GM18951 (cell line): ENCODE results near the gene NKD2.
"Not testable (repeated sequence)": the region's sequence is repeated elsewhere in the genome, so short reads cannot be mapped to it uniquely, and the experiment has no call there.

Experiments
- POLR2A ChIP-seq: IDR thresholded peaks from 4 replicates; pipeline ENCODE4 v1.6.1; 2011; ENCODE audit warnings: mild to moderate bottlenecking; ENCODE audit not compliant: insufficient read length, insufficient read depth; ENCODE audit errors: extremely low read depth
- in situ Hi-C: fragments of 300-500 bp; cut with MboI; formaldehyde crosslinking; loops from one replicate; pipeline ENCODE4 v1.12.0; 2022; ENCODE audit warnings: low sequenced_read_pairs, mixed read lengths, inconsistent platforms; ENCODE audit not compliant: unreplicated experiment

Gene NKD2

DNA sequence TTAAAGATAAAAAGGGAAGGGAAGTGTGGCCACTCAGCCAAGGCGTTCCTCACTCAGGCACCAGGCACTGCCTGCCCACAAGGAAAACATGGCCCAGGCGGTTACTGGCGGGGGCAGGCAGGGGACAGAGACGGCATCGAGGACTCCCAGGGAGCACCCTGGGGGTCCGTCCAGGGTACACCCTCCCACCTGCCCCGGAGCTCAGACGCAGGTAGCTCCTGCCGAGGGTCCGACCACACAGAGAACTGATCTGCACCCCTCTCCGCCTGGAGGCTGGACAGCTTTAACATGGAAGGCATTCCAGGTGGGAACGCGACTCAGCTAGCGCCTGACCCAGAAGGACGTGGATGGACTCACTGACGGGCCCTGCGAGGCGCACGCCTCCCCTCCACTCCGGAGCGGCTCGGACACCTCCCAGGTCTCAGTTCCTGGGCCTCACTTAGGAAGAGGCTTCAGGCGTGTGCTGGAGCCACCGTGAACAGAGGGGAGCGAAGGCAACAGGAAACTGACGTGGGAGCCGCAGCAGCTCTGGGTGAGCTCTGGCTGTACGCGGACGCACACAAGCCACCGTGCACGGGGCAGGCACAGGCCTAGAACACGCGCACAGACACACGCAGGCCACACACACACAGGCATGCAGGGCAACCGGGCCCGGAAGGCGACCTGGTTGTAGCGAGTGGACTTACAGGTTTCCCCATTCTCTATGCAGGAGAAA, 47.5 kb downstream of the NKD2 start:
- in situ Hi-C loops, result no loop called here

DNA sequence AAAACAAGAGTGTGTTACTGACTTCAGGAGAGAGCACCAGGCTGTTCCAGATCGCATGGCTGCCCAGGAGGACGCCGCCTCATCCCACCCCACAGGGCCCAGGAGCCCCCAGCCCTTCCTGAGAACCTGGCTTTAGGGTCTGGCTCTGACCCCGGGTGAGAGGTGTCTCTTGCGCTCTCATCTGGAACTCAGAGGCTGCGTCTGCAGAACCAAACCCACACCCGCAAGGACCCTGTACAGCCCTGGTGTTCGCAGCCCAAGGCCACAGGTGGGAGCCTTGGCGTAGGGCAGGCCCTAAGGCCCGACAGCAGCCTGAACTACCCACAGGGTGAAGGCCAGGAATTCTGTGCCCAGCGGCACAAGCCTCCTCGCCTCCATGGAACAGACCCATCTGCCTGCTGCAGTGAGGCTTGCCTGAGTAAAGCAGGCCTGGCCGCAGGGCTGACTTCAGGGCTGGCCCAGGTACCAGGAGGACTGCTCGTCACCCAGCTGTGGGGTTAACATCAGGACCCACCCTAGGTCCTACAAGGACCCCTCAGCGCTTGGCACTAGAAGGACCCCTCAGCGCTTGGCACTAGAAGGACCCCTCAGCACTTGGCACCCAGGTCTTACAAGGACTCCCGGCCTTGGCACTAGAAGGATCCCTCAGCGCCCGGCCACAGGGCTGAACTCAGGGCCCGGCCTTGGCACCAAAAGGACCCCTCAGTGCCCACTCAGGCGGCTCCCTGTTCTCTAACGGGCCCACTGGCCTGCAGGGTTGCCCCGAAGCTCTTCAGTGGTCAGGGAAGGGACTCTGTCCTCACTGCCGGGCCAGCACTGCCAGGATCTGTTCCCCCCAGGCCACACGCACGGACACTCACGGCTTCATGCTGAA, 48.2 kb downstream of the NKD2 start:
- TF ChIP-seq POLR2A, result no peak
- in situ Hi-C loops, result no loop called here

More for the DNA sequence above, 47.5 kb downstream of the NKD2 start:
- TF ChIP-seq POLR2A, result no peak

- in situ Hi-C loops, result no loop called here
- no peak for TF ChIP-seq POLR2A
Observed at GRCh38 chr5:1057485-1058082, 49.0 kb downstream of the NKD2 start.

- no peak for TF ChIP-seq POLR2A
- in situ Hi-C loops, result no loop called here
Observed at GRCh38 chr5:1058083-1058945, 49.7 kb downstream of the NKD2 start.

GRCh38 chr5:1058988-1059883, 50.6 kb downstream of the NKD2 start:
- in situ Hi-C loops, result no loop called here
- TF ChIP-seq POLR2A, result no peak

- no peak for TF ChIP-seq POLR2A
- in situ Hi-C loops, result no loop called here
Observed at GRCh38 chr5:1059884-1060263, 51.3 kb downstream of the NKD2 start.

- in situ Hi-C loops, result no loop called here
- no peak for TF ChIP-seq POLR2A
Observed at GRCh38 chr5:1060535-1060981, 52.0 kb downstream of the NKD2 start.

DNA sequence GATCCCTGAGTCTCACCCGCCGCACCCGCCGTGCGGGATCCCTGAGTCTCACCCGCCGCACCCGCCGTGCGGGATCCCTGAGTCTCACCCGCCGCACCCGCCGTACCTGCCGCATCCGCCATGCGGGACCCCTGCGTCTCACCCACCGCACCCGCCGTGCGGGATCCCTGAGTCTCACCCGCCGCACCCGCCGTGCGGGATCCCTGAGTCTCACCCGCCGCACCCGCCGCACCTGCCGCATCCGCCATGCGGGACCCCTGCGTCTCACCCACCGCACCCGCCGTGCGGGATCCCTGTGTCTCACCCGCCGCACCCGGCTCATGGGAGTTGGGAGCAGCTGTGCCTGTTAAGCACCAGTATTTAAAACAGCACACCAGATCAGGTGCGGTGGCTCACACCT, 52.7 kb downstream of the NKD2 start:
- in situ Hi-C loops, result not testable (repeated sequence)

GRCh38 chr5:1061916-1062315, 53.3 kb downstream of the NKD2 start:
- no peak for TF ChIP-seq POLR2A
- in situ Hi-C loops, result no loop called here

GRCh38 chr5:1062761-1063568, 54.4 kb downstream of the NKD2 start:
- no peak for TF ChIP-seq POLR2A
- in situ Hi-C loops, result no loop called here

DNA sequence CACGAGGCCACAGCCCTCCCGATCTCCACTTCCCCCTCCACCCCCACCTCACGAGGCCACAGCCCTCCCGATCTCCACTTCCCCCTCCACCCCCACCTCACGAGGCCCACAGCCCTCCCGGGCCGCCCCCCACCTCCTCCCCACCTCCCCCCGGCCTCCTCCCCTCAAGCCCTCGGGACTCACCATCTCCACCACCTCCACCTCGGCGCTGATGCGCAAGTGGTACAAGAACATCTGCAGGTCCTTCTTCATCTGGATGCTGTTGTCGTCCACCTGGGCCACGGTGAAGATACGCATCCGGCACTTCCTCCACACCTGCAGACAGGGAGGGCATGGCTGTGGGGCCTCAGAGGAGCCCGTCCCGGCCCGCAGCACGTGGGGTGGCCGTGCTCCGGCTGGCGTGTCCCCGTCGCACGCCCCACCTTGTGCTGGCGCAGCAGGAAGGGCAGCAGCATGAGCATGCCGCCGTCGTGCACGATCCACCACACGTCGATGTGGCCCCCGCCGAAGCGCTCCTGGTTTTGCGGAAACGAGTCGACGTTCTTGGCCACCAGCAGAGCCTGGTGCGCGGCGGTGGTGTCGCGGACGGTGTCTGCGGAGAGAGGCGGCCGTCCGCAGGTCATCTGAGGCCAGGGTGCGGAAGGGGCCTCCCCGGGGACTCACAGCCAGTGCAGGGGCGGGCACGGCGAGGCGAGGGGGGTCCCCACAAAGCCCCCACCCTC, 55.2 kb downstream of the NKD2 start:
- in situ Hi-C loops, result no loop called here

More for the DNA sequence above, 55.2 kb downstream of the NKD2 start:
- no peak for TF ChIP-seq POLR2A
